ENCODE data around the gene ZNF841. TPM values are rescaled to one million over a fixed set of nuclear protein-coding genes. Genes with fewer than 3 reads are reported as not detected.

The ZNF841 gene
- 8.5 TPM for total RNA-seq
- long read RNA-seq, partial matches to known transcripts = 0 of 2 reads
- long read RNA-seq, other reads (novel, unspliced or antisense) = 1 of 2 reads

GRCh38 chr19:52095172-52096014 lies at the start of gene ZNF841:
Gene ZNF841 (minus strand): TSS chr19:52095765. CDS start chr19:52084801, 10,964 bp downstream.
- peaks cover 46% of the 10 kb centered on the region for H3K9me3 ChIP-seq (replicated peaks)
- intact Hi-C loops (cut with micrococcal nuclease) = no loop called here
- H3K4me1 ChIP-seq = peaks cover 23% of the 10 kb centered on the region
- DNase-seq = peak; percentile 97
- H3K36me3 ChIP-seq = peaks cover 25% of the 10 kb centered on the region
- H3K27me3 ChIP-seq (ENCODE audit: low read depth) = no peaks in the 10 kb centered on the region
- TF ChIP-seq CTCF (IDR thresholded peaks at IDR 0.05; ENCODE audit: borderline replicate concordance) = peak; percentile 25
- peak within 1 kb of the TSS; percentile 73 for H3K27ac ChIP-seq (replicated peaks)
- peak within 1 kb of the TSS; percentile 79 for H3K4me3 ChIP-seq

- intact Hi-C loops (cut with micrococcal nuclease) = no loop called here
- no peak for TF ChIP-seq CTCF (IDR thresholded peaks at IDR 0.05; ENCODE audit: borderline replicate concordance)
- no peaks in the 10 kb centered on the region for H3K9me3 ChIP-seq (replicated peaks)
- no peaks in the 10 kb centered on the region for H3K36me3 ChIP-seq
- H3K4me1 ChIP-seq = peaks cover 27% of the 10 kb centered on the region
- no peaks in the 10 kb centered on the region for H3K27me3 ChIP-seq (ENCODE audit: low read depth)
- no peak overlapping the region for H3K27ac ChIP-seq (replicated peaks)
- no peak for DNase-seq
- no peak overlapping the region for H3K4me3 ChIP-seq
Observed at GRCh38 chr19:52142001-52142595, 46.5 kb upstream of the ZNF841 start.

GRCh38 chr19:52141203-52141602 lies 45.6 kb upstream of the ZNF841 start:
- no peak overlapping the region for H3K4me3 ChIP-seq
- no peak for TF ChIP-seq CTCF (IDR thresholded peaks at IDR 0.05; ENCODE audit: borderline replicate concordance)
- DNase-seq = no peak
- H3K36me3 ChIP-seq = no peaks in the 10 kb centered on the region
- H3K27me3 ChIP-seq (ENCODE audit: low read depth) = no peaks in the 10 kb centered on the region
- no peaks in the 10 kb centered on the region for H3K9me3 ChIP-seq (replicated peaks)
- intact Hi-C loops (cut with micrococcal nuclease) = no loop called here
- no peak overlapping the region for H3K27ac ChIP-seq (replicated peaks)
- peaks cover 27% of the 10 kb centered on the region for H3K4me1 ChIP-seq

GRCh38 chr19:52140032-52140710 lies 44.6 kb upstream of the ZNF841 start:
- H3K4me3 ChIP-seq = peak overlapping the region; percentile 89
- no peak for TF ChIP-seq CTCF (IDR thresholded peaks at IDR 0.05; ENCODE audit: borderline replicate concordance)
- H3K9me3 ChIP-seq (replicated peaks) = no peaks in the 10 kb centered on the region
- intact Hi-C loops (cut with micrococcal nuclease) = no loop called here
- no peaks in the 10 kb centered on the region for H3K27me3 ChIP-seq (ENCODE audit: low read depth)
- DNase-seq = no peak
- peak overlapping the region; percentile 97 for H3K27ac ChIP-seq (replicated peaks)
- H3K4me1 ChIP-seq = peaks cover 27% of the 10 kb centered on the region
- no peaks in the 10 kb centered on the region for H3K36me3 ChIP-seq

GRCh38 chr19:52139252-52140031 lies 43.9 kb upstream of the ZNF841 start, which contains the start of gene ZNF616:
Gene ZNF616 (minus strand): TSS chr19:52139938. CDS start chr19:52130512, 9,426 bp downstream.
- Histone ChIP-seq H3K27me3 (ENCODE audit: low read depth) (no peaks in the 10 kb centered on the region), H3K4me3 (peak within 1 kb of the TSS; percentile 89), H3K36me3 (no peaks in the 10 kb centered on the region), H3K9me3 (replicated peaks) (no peaks in the 10 kb centered on the region), H3K4me1 (peaks cover 27% of the 10 kb centered on the region), H3K27ac (replicated peaks) (peak within 1 kb of the TSS; percentile 97)
- peak; percentile 98 for DNase-seq
- intact Hi-C loops (cut with micrococcal nuclease) = loop anchor here (2.0 kb wide), 1 partner anchor 97 kb away; no protein-coding TSS in a partner anchor
- TF ChIP-seq CTCF (IDR thresholded peaks at IDR 0.05; ENCODE audit: borderline replicate concordance) = peak; percentile 87

All from left ventricle myocardium inferior (tissue), 1 donor.